ENCODE results near the gene RXRA.

The RXRA gene

GRCh38 chr9:134361843-134362414 lies 35.7 kb downstream of the RXRA start:
- in situ Hi-C loops (cut with HindIII; ENCODE audit: low sequenced_read_pairs) = no loop called here
- H3K4me3 ChIP-seq (ENCODE audit: low read depth, low read length) = no peak overlapping the region
- no peak for DNase-seq (ENCODE audit: low read depth, low spot score)
- no peak for TF ChIP-seq CTCF (IDR thresholded peaks at IDR 0.05; ENCODE audit: low read depth, low read length)

GRCh38 chr9:134363450-134363849 lies 37.2 kb downstream of the RXRA start:
- in situ Hi-C loops (cut with HindIII; ENCODE audit: low sequenced_read_pairs) = no loop called here
- TF ChIP-seq CTCF (IDR thresholded peaks at IDR 0.05; ENCODE audit: low read depth, low read length) = no peak
- no peak for DNase-seq (ENCODE audit: low read depth, low spot score)
- H3K4me3 ChIP-seq (ENCODE audit: low read depth, low read length) = no peak overlapping the region

- peak; percentile 13 for TF ChIP-seq CTCF (IDR thresholded peaks at IDR 0.05; ENCODE audit: low read depth, low read length)
- no peak overlapping the region for H3K4me3 ChIP-seq (ENCODE audit: low read depth, low read length)
- in situ Hi-C loops (cut with HindIII; ENCODE audit: low sequenced_read_pairs) = no loop called here
- DNase-seq (ENCODE audit: low read depth, low spot score) = no peak
These were observed 38.3 kb downstream of the RXRA start for GRCh38 chr9:134364391-134365114.

- TF ChIP-seq CTCF (IDR thresholded peaks at IDR 0.05; ENCODE audit: low read depth, low read length) = no peak
- in situ Hi-C loops (cut with HindIII; ENCODE audit: low sequenced_read_pairs) = no loop called here
- H3K4me3 ChIP-seq (ENCODE audit: low read depth, low read length) = no peak overlapping the region
- DNase-seq (ENCODE audit: low read depth, low spot score) = no peak
These were observed 38.9 kb downstream of the RXRA start for GRCh38 chr9:134365115-134365596.

GRCh38 chr9:134365791-134366222 lies 39.6 kb downstream of the RXRA start:
- in situ Hi-C loops (cut with HindIII; ENCODE audit: low sequenced_read_pairs) = no loop called here
- no peak overlapping the region for H3K4me3 ChIP-seq (ENCODE audit: low read depth, low read length)
- DNase-seq (ENCODE audit: low read depth, low spot score) = peak; percentile 43
- TF ChIP-seq CTCF (IDR thresholded peaks at IDR 0.05; ENCODE audit: low read depth, low read length) = no peak

- no peak for TF ChIP-seq CTCF (IDR thresholded peaks at IDR 0.05; ENCODE audit: low read depth, low read length)
- no peak overlapping the region for H3K4me3 ChIP-seq (ENCODE audit: low read depth, low read length)
- in situ Hi-C loops (cut with HindIII; ENCODE audit: low sequenced_read_pairs) = no loop called here
- peak; percentile 82 for DNase-seq (ENCODE audit: low read depth, low spot score)
These were observed 40.2 kb downstream of the RXRA start for GRCh38 chr9:134366223-134367031.

All from astrocyte of the spinal cord (primary cell).